ENCODE measurements around the gene COL9A3.

DNA sequence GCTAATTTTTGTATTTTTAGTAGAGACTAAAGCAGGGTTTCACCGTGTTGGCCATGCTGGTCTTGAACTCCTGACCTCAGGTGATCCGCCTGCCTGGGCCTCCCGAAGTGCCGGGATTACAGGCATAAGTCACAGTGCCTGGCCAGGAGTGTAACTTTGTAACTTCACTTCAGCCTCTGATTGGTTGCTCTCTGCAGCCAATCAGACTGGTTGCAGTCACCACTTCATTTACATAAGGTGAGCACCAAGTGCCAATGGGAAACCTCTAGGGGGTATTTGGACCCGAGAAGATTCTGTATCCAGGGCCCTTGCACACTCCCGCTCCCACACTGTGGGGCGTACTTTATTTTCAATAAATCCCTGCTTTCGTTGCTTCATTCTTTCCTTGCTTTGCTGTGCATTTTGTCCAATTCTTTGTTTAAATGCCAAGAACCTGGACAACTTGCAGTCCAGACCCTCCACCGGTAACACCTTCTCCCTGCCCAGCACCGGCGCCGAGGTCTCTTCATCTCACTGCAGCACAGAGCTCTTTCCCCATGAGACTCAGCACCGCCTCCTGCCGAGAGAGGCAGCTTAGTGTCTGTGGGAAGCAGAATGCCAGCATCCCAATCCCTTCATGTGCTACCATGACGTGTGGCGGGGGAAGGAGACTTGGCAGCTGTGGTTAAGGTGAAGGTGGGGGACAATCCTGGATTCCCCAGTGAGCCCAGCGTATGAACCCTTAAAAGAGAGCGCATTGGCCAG lies 34.5 kb upstream of the COL9A3 start:
- peak; percentile 27 for TF ChIP-seq CTCF (IDR thresholded peaks at IDR 0.05)
- TF ChIP-seq EZH2 (IDR thresholded peaks at IDR 0.05) = no peak
- TF ChIP-seq EZH2phosphoT487 (IDR thresholded peaks at IDR 0.05) = no peak

Measured in neural progenitor cell (in vitro differentiated cells).